HG03575 (cell line): ENCODE results near the gene PRDM16.

Experiments used
- ATAC-seq: cut with Tn5 transposase; IDR thresholded peaks from one replicate; pipeline ENCODE4 v1.9.1; 2021; ENCODE audit not compliant: unreplicated experiment, insufficient number of reproducible peaks, low FRiP score; ENCODE audit errors: extremely low read depth

PRDM16 gene

GRCh38 chr1:3051270-3052268 is 17.4 kb upstream of the PRDM16 start:
- no peak for ATAC-seq

GRCh38 chr1:3052501-3052900 is 16.5 kb upstream of the PRDM16 start:
- no peak for ATAC-seq

- ATAC-seq = no peak
These were observed 15.5 kb upstream of the PRDM16 start for GRCh38 chr1:3053366-3053980.

GRCh38 chr1:3053986-3054385 is 15.0 kb upstream of the PRDM16 start:
- ATAC-seq = no peak

- ATAC-seq = no peak
These were observed 14.5 kb upstream of the PRDM16 start for GRCh38 chr1:3054474-3054873.

- ATAC-seq = no peak
These were observed 14.0 kb upstream of the PRDM16 start for GRCh38 chr1:3055051-3055450.

GRCh38 chr1:3056641-3057040 is 12.4 kb upstream of the PRDM16 start:
- no peak for ATAC-seq

- ATAC-seq = no peak
These were observed 10.6 kb upstream of the PRDM16 start for GRCh38 chr1:3058263-3059030.

GRCh38 chr1:3060127-3060526 is 8.9 kb upstream of the PRDM16 start:
- ATAC-seq = no peak

GRCh38 chr1:3060601-3061551 is 8.1 kb upstream of the PRDM16 start:
- ATAC-seq = no peak

- ATAC-seq = no peak
These were observed 7.4 kb upstream of the PRDM16 start for GRCh38 chr1:3061566-3061965.

GRCh38 chr1:3061981-3062615 is 6.9 kb upstream of the PRDM16 start:
- no peak for ATAC-seq

- ATAC-seq = no peak
These were observed 6.2 kb upstream of the PRDM16 start for GRCh38 chr1:3062616-3063378.

GRCh38 chr1:3063379-3064295 is 5.4 kb upstream of the PRDM16 start:
- no peak for ATAC-seq

- no peak for ATAC-seq
These were observed 4.6 kb upstream of the PRDM16 start for GRCh38 chr1:3064296-3064850.

GRCh38 chr1:3064901-3065300 is 4.1 kb upstream of the PRDM16 start:
- ATAC-seq = no peak
